A673 (cell line): ENCODE measurements around the gene SMCO3.

Experiments used
- CTCF ChIP-seq: fragments of 300-800, 200-600 bp; sonication (generic); conservative IDR thresholded peaks from 2 replicates; pipeline ENCODE4 v1.5.1; 2017; ENCODE audit warnings: low read depth, mild to moderate bottlenecking, antibody characterized with exemption, low read length, moderate library complexity, mixed read lengths
- EZH2 ChIP-seq: fragments of 200-600 bp; sonication (generic); IDR thresholded peaks from 2 replicates; pipeline ENCODE4 v1.6.1; 2017; ENCODE audit warnings: borderline replicate concordance, low read depth, mild to moderate bottlenecking, mixed read lengths, antibody characterized with exemption, low read length; ENCODE audit not compliant: poor library complexity, severe bottlenecking

- TF ChIP-seq CTCF, result no peak
- no peak for TF ChIP-seq EZH2
Measured at GRCh38 chr12:14782756-14783155, 31.2 kb downstream of the SMCO3 start.
